Loucy (cell line): Measurements from ENCODE around the gene LMO7.
"Not testable (repeated sequence)": the region's sequence is repeated elsewhere in the genome, so short reads cannot be mapped to it uniquely, and the experiment has no call there.

Experiments
- H2AFZ ChIP-seq: fragments of 200-600 bp; sonication (generic); 2 replicates; pipeline ENCODE4 v1.6.0; 2016; ENCODE audit warnings: antibody characterized with exemption, mild to moderate bottlenecking, low read length, moderate library complexity
- H3F3A ChIP-seq: fragments of 200-600 bp; 2 replicates; pipeline ENCODE4 v1.6.0; 2016; ENCODE audit warnings: antibody characterized with exemption, low read depth, mild to moderate bottlenecking
- H3K27me3 ChIP-seq: fragments of 200-600 bp; sonication (generic); 2 replicates; pipeline ENCODE4 v1.6.1; 2014; ENCODE audit warnings: low read length, mild to moderate bottlenecking; ENCODE audit not compliant: insufficient read depth, poor library complexity, severe bottlenecking
- H3K36me3 ChIP-seq: fragments of 200-600 bp; sonication (generic); 2 replicates; pipeline ENCODE4 v1.6.1; 2016; ENCODE audit warnings: low read length; ENCODE audit not compliant: insufficient read depth
- H3K4me1 ChIP-seq: fragments of 200-600 bp; sonication (generic); 2 replicates; pipeline ENCODE4 v1.5.1; 2014; ENCODE audit warnings: low read length, mild to moderate bottlenecking; ENCODE audit not compliant: insufficient read depth, poor library complexity, severe bottlenecking
- H3K4me2 ChIP-seq: fragments of 200-600 bp; sonication (generic); 2 replicates; pipeline ENCODE4 v1.6.0; 2014; ENCODE audit warnings: antibody characterized with exemption, low read length, low read depth, mild to moderate bottlenecking; ENCODE audit not compliant: poor library complexity, severe bottlenecking
- H3K4me3 ChIP-seq: fragments of 200-600 bp; sonication (generic); 2 replicates; pipeline ENCODE4 v1.5.1; 2014; ENCODE audit warnings: low read length, mild to moderate bottlenecking, mixed read lengths; ENCODE audit not compliant: poor library complexity, severe bottlenecking
- H3K79me2 ChIP-seq: fragments of 200-600 bp; sonication (generic); 2 replicates; pipeline ENCODE4 v1.6.1; 2014; ENCODE audit warnings: low read length; ENCODE audit not compliant: insufficient read depth
- H3K9ac ChIP-seq: fragments of 200-600 bp; sonication (generic); 2 replicates; pipeline ENCODE4 v1.6.0; 2014; ENCODE audit warnings: mild to moderate bottlenecking, low read depth, low read length, moderate library complexity; ENCODE audit not compliant: poor library complexity, severe bottlenecking
- H3K9me2 ChIP-seq: fragments of 200-600 bp; sonication (generic); replicated peaks from 2 replicates; pipeline ENCODE4 v1.6.1; 2016; ENCODE audit warnings: low read depth, low read length, mixed read lengths
- H3K9me3 ChIP-seq: fragments of 200-600 bp; sonication (generic); 2 replicates; pipeline ENCODE4 v1.6.1; 2014; ENCODE audit warnings: mild to moderate bottlenecking, antibody characterized with exemption, low read length, low read depth; ENCODE audit not compliant: insufficient read depth
- H4K20me1 ChIP-seq: fragments of 200-600 bp; sonication (generic); 2 replicates; pipeline ENCODE4 v1.6.0; 2014; ENCODE audit warnings: antibody characterized with exemption, low read length, mild to moderate bottlenecking; ENCODE audit not compliant: insufficient read depth, poor library complexity, severe bottlenecking
- CTCF ChIP-seq: fragments of 200-600 bp; sonication (generic); conservative IDR thresholded peaks from 2 replicates; pipeline ENCODE4 v1.5.1; 2014; ENCODE audit warnings: mild to moderate bottlenecking, antibody characterized with exemption, low read length
- EZH2phosphoT487 ChIP-seq: fragments of 200-600 bp; IDR thresholded peaks from 2 replicates; pipeline ENCODE4 v1.6.1; 2018; ENCODE audit warnings: antibody characterized with exemption, mild to moderate bottlenecking, moderate library complexity, borderline replicate concordance

Gene LMO7

GRCh38 chr13:75725736-75726135, 89.6 kb downstream of the LMO7 start:
- no peaks in the 10 kb centered on the region for H3K9me2 ChIP-seq
- no peaks in the 10 kb centered on the region for H3K27me3 ChIP-seq
- no peak overlapping the region for H3K9ac ChIP-seq
- H3K4me1 ChIP-seq = no peaks in the 10 kb centered on the region
- TF ChIP-seq CTCF (no peak), EZH2phosphoT487 (no peak)
- no peak overlapping the region for H3K4me3 ChIP-seq
- no peaks in the 10 kb centered on the region for H3F3A ChIP-seq
- H3K4me2 ChIP-seq = no peak overlapping the region
- no peaks in the 10 kb centered on the region for H3K9me3 ChIP-seq
- H3K36me3 ChIP-seq = no peaks in the 10 kb centered on the region
- H2AFZ ChIP-seq = no peak overlapping the region
- no peaks in the 10 kb centered on the region for H4K20me1 ChIP-seq
- H3K79me2 ChIP-seq = no peaks in the 10 kb centered on the region

GRCh38 chr13:75726306-75726705, 90.2 kb downstream of the LMO7 start:
- H3K79me2 ChIP-seq = no peaks in the 10 kb centered on the region
- no peaks in the 10 kb centered on the region for H3K36me3 ChIP-seq
- no peaks in the 10 kb centered on the region for H3K27me3 ChIP-seq
- TF ChIP-seq CTCF = no peak
- no peak for TF ChIP-seq EZH2phosphoT487
- no peak overlapping the region for H3K4me3 ChIP-seq
- H3F3A ChIP-seq = no peaks in the 10 kb centered on the region
- no peaks in the 10 kb centered on the region for H3K9me2 ChIP-seq
- H3K4me1 ChIP-seq = no peaks in the 10 kb centered on the region
- H3K9me3 ChIP-seq = no peaks in the 10 kb centered on the region
- no peak overlapping the region for H3K9ac ChIP-seq
- H4K20me1 ChIP-seq = no peaks in the 10 kb centered on the region
- H3K4me2 ChIP-seq = no peak overlapping the region
- H2AFZ ChIP-seq = no peak overlapping the region

GRCh38 chr13:75733113-75733512, 97.0 kb downstream of the LMO7 start:
- H3K9me2 ChIP-seq, H3K36me3 ChIP-seq, H4K20me1 ChIP-seq, H3K79me2 ChIP-seq, H3K9me3 ChIP-seq, H3F3A ChIP-seq, H3K4me3 ChIP-seq, H3K27me3 ChIP-seq, H3K4me2 ChIP-seq, H2AFZ ChIP-seq, H3K4me1 ChIP-seq, H3K9ac ChIP-seq: not testable (repeated sequence)

GRCh38 chr13:75736173-75736572, 100.0 kb downstream of the LMO7 start:
- Histone ChIP-seq H3K9me2 (no peaks in the 10 kb centered on the region), H3K9me3 (no peaks in the 10 kb centered on the region), H3K4me1 (no peaks in the 10 kb centered on the region), H4K20me1 (no peaks in the 10 kb centered on the region), H3K79me2 (no peaks in the 10 kb centered on the region), H3K36me3 (peaks cover 3% of the 10 kb centered on the region; the same call in 1 of the 2 replicates), H3K9ac (no peak overlapping the region), H3K27me3 (no peaks in the 10 kb centered on the region), H2AFZ (no peak overlapping the region), H3K4me2 (no peak overlapping the region), H3K4me3 (no peak overlapping the region), H3F3A (no peaks in the 10 kb centered on the region)
- TF ChIP-seq EZH2phosphoT487 = no peak
- TF ChIP-seq CTCF = no peak
